Aorta (tissue), 5 donors: Measurements from ENCODE around the gene FAM110D. TPM values are rescaled to one million over a fixed set of nuclear protein-coding genes. Genes with fewer than 3 reads are reported as not detected.

ENCODE experiments used
- ATAC-seq: fragments of 200-7000 bp; cut with Tn5 transposase; one replicate; pipeline ENCODE4 v1.9.1; 2022; ENCODE audit warnings: moderate library complexity; ENCODE audit not compliant: low FRiP score
- DNase-seq, 2 donors: peaks; one replicate each; pipeline ENCODE4 v3.0.0-alpha.2; 2020
- H3K27ac ChIP-seq, 2 donors: one replicate each; pipeline ENCODE4 v1.5.1; 2013; ENCODE audit warnings: low read length in 2 of 2, mild to moderate bottlenecking in 2 of 2, moderate library complexity in 2 of 2, control low read depth in 1 of 2, inconsistent platforms in 1 of 2, low read depth in 1 of 2
- H3K27me3 ChIP-seq, 2 donors: one replicate each; pipeline ENCODE4 v1.6.1; 2013; ENCODE audit warnings: control low read depth in 1 of 2, low read length in 1 of 2, mild to moderate bottlenecking in 1 of 2, moderate library complexity in 1 of 2; ENCODE audit not compliant: insufficient read depth in 2 of 2, control insufficient read depth in 1 of 2
- H3K36me3 ChIP-seq, 2 donors: one replicate each; pipeline ENCODE4 v1.6.1; 2013; ENCODE audit warnings: control low read depth in 1 of 2, low read length in 1 of 2, mild to moderate bottlenecking in 1 of 2; ENCODE audit not compliant: insufficient read depth in 2 of 2, control insufficient read depth in 1 of 2
- H3K4me1 ChIP-seq, 2 donors: one replicate each; pipeline ENCODE4 v1.6.1; 2013; ENCODE audit warnings: low read length in 2 of 2, control low read depth in 1 of 2, mild to moderate bottlenecking in 1 of 2, moderate library complexity in 1 of 2; ENCODE audit not compliant: insufficient read depth in 2 of 2, control insufficient read depth in 1 of 2
- H3K4me3 ChIP-seq, 2 donors: one replicate each; pipeline ENCODE4 v1.5.1; 2013; ENCODE audit warnings: low read length in 2 of 2, control low read depth in 1 of 2, mild to moderate bottlenecking in 1 of 2
- H3K9me3 ChIP-seq: one replicate; pipeline ENCODE4 v1.6.1; 2013; ENCODE audit warnings: mild to moderate bottlenecking, low read length; ENCODE audit not compliant: control insufficient read depth
- WGBS, 2 donors: extraction: QIAGEN DNeasy Blood & Tissue Kit; methylation state at CpG; one replicate each; pipeline ENCODE4 v1.1.7; 2013; 5-methylcytosine and 5-hydroxymethylcytosine counted together
- intact Hi-C, 2 donors: fragments of 100-400 bp; cut with DNase I; formaldehyde crosslinking; loops; one replicate each; pipeline versions ENCODE4 v1.14.2 to v1.15.0; 2022
- polyA plus RNA-seq, 2 donors: library from polyadenylated mRNA; stranded (reverse); fragments of 200-250 nt; gene quantifications; one replicate each; pipeline ENCODE4 v1.2.3, GENCODE V29; 2013
- total RNA-seq, 2 donors: library from RNA; stranded (reverse); fragmentation: NEBNext Ultra II Directional; extraction: Animal tissue kit (Norgen Biotek cat#: 25700); gene quantifications; one replicate each; pipeline ENCODE4 v1.2.1, GENCODE V29; 2021
- donor health status: healthy with polysubstance abuse.
- donor health status: Bipolar disorder and iron deficiency.
- donor health status: DM: no; HTN: no; CAD: no.
- donor health status: DM: no; HTN: no; CAD: no.
- donor health status: DM: yes; HTN: yes; CAD: no.

FAM110D gene
- total and polyA plus RNA-seq, 4 donors = 0.25 to 15.7 (median 3.2) TPM

DNA sequence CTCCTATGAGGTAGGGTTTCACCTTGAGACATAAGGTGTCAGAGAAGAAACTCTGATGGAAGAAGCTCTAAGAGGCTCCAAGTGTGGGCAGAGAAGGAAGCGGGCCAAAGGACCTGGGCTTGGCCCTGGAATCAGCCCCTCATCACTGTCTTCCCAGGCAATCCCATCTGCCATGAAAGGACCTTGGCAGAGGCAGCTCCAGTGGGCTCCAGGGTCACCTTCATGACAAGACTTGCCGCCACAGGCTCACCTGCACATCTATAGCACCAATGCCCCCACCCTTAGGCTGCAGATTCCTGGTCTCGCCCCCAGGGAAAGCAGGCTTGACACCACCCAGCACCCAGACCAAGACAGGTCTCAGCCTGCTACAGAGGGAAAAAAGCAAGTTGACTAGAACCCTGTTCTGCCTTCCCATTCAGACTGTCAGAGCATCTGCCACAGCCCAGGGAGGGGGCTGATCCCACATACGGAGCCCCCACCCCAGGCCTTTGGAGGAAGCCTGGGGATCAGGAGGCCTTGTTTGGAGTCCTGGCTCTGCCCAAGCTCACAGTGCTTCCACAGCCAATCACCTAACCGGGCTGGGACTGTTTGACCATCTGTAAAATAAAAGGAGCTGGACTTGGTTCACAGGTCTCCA, 490 bp upstream of the FAM110D start:
- Histone ChIP-seq H3K4me1 (no peaks in the 10 kb centered on the region), H3K9me3 (no peaks in the 10 kb centered on the region), H3K27ac (no peak overlapping the region), H3K36me3 (no peaks in the 10 kb centered on the region), H3K27me3 (no peaks in the 10 kb centered on the region), H3K4me3 (no peak overlapping the region)
- DNase-seq (peak in 1 of 2 donors; percentile 38), ATAC-seq (no peak)
- WGBS, 2 donors = 90 to 95% methylated on average over 5 of the region's 5 CpGs
- intact Hi-C loops = no loop called here

DNA sequence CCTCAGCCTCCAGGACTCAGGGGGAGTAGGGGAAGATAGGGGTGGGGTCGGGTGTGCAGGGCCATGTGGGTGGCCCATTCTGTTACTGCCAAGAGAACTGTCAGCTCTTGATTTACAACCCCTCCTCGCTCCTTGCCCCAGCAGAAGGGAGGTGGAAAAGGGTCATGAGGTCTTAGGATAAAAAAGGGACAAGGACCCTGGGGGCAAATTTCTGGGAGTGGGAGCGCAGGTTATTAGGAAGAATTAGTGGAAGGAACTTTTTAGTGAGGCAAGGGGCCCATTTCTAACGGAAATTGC, 812 bp downstream of the FAM110D start:
- no peak overlapping the region for H3K27ac ChIP-seq
- no peaks in the 10 kb centered on the region for H3K9me3 ChIP-seq
- DNase-seq (no peak), ATAC-seq (no peak)
- WGBS, 2 donors = 83 to 87% methylated on average over 4 of the region's 4 CpGs
- H3K36me3 ChIP-seq = no peaks in the 10 kb centered on the region
- intact Hi-C loops = loop anchor here (5.0 kb wide), 2 partner anchors 52 to 122 kb away; no protein-coding TSS in a partner anchor
- no peak overlapping the region for H3K4me3 ChIP-seq
- H3K4me1 ChIP-seq = no peaks in the 10 kb centered on the region
- H3K27me3 ChIP-seq = no peaks in the 10 kb centered on the region

DNA sequence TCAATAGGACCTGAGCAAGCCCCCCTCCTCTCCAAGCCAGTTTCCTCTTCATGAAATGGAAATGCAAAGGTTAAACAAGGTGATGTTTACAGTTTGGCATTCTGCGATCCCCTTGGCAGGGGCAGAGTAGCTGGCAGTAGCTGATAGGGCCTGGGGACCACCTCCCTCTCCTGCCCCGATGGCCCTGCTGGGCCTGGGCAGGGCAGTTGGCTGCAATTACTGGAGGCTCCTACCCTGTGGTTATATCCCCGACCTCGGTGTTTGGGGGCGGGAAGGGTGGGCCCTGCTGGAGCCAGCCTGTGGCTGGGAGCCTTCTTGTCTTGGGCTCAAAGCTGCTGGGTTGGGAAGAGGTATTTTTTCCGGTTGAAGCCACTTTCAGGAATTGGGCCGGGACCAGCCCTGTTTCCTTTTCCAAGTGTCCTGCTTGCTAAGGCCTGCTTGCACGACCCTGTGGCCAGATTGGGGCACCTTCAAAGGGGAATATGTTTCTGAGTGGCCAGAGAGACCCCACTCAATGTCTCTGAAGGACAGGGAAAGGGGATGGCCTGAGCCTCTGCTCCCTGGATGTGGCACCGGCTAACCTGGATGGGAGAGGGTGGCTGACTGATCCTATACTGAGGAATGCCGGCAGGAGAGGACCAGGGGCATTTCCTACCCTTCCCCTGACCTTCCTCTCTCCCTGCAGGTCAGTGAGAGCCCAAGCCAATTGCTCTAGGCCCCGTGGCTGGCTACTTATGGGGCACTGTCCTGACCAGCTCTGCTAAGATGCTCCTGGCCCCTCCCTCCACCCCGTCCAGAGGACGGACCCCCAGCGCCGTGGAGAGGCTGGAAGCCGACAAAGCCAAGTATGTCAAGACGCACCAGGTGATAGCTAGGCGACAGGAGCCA, 1.9 kb downstream of the FAM110D start:
- DNase-seq (peak; percentile 34 to 62), ATAC-seq (no peak)
- Histone ChIP-seq H3K4me3 (peak overlapping the region in 1 of 2 donors; percentile 49), H3K27me3 (no peaks in the 10 kb centered on the region), H3K9me3 (no peaks in the 10 kb centered on the region), H3K36me3 (no peaks in the 10 kb centered on the region), H3K4me1 (no peaks in the 10 kb centered on the region), H3K27ac (no peak overlapping the region)
- WGBS, 2 donors = 60 to 61% methylated on average over 18 of the region's 18 CpGs
- intact Hi-C loops = loop anchor here (5.0 kb wide), 2 partner anchors 53 to 123 kb away; no protein-coding TSS in a partner anchor

DNA sequence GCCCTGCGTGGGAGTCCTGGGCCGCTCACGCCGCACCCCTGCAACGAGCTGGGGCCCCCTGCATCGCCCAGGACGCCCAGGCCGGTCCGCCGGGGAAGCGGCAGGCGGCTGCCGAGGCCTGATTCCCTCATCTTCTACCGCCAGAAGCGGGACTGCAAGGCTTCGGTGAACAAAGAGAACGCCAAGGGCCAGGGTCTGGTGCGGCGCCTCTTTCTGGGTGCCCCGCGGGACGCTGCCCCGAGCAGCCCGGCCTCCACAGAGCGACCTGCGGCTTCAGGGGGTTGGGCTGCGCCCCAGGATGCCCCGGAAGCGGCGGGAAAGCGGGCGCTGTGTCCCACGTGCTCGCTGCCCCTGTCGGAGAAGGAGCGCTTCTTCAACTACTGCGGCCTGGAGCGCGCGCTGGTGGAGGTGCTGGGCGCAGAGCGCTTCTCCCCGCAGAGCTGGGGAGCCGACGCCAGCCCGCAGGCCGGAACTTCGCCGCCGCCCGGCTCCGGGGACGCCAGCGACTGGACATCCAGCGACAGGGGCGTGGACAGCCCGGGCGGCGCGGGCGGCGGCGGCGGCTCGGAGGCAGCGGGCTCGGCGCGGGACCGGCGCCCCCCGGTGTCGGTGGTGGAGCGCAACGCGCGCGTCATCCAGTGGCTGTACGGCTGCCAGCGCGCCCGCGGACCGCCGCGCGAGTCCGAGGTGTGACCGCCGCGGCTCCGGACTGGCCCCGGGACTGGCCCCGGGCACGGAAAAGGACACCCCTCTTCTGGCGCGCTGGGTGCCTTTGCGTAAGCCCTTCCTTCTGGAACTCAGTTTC, 2.7 kb downstream of the FAM110D start:
- peak; percentile 61 for ATAC-seq
- intact Hi-C loops = loop anchor here (5.0 kb wide), 2 partner anchors 54 to 124 kb away; no protein-coding TSS in a partner anchor
- DNase-seq = peak; percentile 65 to 89
- Histone ChIP-seq H3K4me1 (no peaks in the 10 kb centered on the region), H3K36me3 (no peaks in the 10 kb centered on the region), H3K4me3 (peak overlapping the region; percentile 46 to 49), H3K9me3 (no peaks in the 10 kb centered on the region), H3K27me3 (no peaks in the 10 kb centered on the region), H3K27ac (no peak overlapping the region)
- WGBS, 2 donors = 3 to 4% methylated on average over 53 to 98 of the region's 98 CpGs

DNA sequence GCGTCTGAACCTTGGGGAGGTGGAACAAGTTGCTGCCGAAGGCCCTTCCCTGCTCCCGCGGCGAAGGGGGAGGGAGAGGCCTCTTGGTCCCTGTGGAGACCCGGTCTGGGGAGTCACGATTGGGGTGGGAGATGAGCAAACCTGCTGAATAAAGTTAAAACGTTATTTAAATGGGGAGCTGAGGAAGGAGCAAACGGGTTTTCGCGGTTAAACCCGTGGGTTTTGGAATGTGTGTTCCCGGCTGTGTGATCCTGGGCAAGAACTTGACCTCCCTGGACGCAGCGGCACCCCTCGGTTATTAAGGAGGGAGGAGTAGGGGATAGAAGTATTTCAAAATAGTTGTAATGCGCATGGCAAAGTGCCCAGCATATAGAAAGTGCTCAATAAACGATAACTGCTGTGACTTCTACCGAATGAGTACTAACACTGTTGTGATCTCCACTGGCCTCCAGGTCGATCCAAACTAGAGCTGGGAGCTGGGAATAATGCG, 3.4 kb downstream of the FAM110D start:
- DNase-seq (no peak), ATAC-seq (no peak)
- intact Hi-C loops = loop anchor here (5.0 kb wide), 2 partner anchors 55 to 125 kb away; no protein-coding TSS in a partner anchor
- Histone ChIP-seq H3K27me3 (no peaks in the 10 kb centered on the region), H3K4me3 (peak overlapping the region; percentile 46 to 49), H3K4me1 (no peaks in the 10 kb centered on the region), H3K9me3 (no peaks in the 10 kb centered on the region), H3K36me3 (no peaks in the 10 kb centered on the region), H3K27ac (no peak overlapping the region)
- 38 to 48% methylated on average over 21 of the region's 21 CpGs for WGBS, 2 donors

DNA sequence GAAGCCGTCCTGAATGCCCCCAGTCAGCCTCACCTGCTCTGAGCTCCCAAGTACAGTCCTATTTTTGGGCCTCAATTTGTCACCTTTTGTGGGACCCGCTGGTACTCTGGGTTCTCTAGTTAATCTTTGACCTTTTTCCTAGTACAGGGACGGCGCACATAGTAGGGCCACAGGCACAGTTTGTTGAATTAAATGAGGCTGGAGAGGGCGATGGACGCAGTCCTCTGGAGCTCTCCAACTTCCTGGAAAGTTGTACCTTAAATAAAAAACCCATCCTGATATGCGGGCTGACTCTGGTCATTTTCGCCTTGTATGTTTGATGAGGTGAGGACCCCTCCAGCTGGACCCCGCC, 4.8 kb downstream of the FAM110D start:
- ATAC-seq = no peak
- 62 to 68% methylated on average over 9 of the region's 9 CpGs for WGBS, 2 donors

DNA sequence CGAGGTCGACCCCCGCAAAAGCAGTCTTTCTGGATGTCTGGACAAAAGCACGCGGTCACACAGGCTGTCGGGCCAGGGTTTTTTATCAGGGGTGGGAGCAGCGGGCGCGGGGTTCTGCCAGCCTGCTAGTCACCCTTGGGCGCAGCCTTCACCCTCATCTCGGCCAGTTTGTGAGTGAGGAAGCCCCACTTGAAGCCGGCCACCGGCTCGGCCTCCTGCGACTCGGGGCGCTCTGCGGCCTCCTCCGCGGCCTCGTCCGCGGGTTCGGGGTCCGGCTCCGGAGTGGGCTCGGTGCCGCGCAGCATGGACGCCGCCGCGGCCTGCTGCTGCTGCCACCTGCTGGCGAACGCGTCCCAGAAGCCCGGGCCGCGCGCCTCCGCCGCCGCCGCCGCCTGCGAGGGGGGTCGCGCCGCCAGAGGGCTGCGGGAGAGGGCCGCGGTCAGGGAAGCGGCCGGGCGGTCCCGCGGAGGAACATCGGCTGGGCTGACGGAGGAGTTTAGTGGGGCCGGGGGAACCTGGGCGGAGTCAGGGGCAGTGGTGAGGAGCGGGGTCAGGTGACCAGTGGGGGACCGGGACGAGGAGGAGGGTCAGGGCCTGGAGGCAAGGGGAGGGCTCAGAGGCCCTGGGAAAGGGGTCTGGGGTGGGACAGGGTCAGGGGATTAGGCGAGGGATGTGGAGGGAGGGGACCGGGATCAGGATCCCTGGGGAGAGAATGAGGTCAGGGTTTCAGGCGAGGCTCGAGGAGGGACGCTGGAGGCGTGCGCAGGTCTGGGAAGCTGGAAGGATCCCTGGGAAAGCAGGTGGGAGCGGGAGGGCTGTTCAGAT, 5.4 kb downstream of the FAM110D start:
- 10% methylated on average over 61 to 72 of the region's 72 CpGs for WGBS, 2 donors
- no peaks in the 10 kb centered on the region for H3K4me1 ChIP-seq
- intact Hi-C loops = loop anchor here (5.0 kb wide), 2 partner anchors 57 to 127 kb away; no protein-coding TSS in a partner anchor
- no peak overlapping the region for H3K27ac ChIP-seq
- ATAC-seq (peak; percentile 54), DNase-seq (peak in 1 of 2 donors; percentile 85)
- no peaks in the 10 kb centered on the region for H3K36me3 ChIP-seq
- H3K27me3 ChIP-seq = no peaks in the 10 kb centered on the region
- no peaks in the 10 kb centered on the region for H3K9me3 ChIP-seq
- H3K4me3 ChIP-seq = peak overlapping the region in 1 of 2 donors; percentile 22

More for the DNA sequence above, 4.8 kb downstream of the FAM110D start:
- intact Hi-C loops = loop anchor here (5.0 kb wide), 2 partner anchors 56 to 126 kb away; no protein-coding TSS in a partner anchor
- no peak for DNase-seq
- Histone ChIP-seq H3K27me3 (no peaks in the 10 kb centered on the region), H3K4me3 (no peak overlapping the region), H3K9me3 (no peaks in the 10 kb centered on the region), H3K27ac (no peak overlapping the region), H3K36me3 (no peaks in the 10 kb centered on the region), H3K4me1 (no peaks in the 10 kb centered on the region)
